ENCODE results near the gene GORASP1. TPM values are rescaled to one million over a fixed set of nuclear protein-coding genes. Genes with fewer than 3 reads are reported as not detected.

The GORASP1 gene
- polyA plus RNA-seq, 1 donor (not counting 4 experiments of a cell fraction or from before 2014, with no cell fraction given): 43.7 TPM

- H3K4me2 ChIP-seq (ENCODE audit: control insufficient read depth, extremely low read depth, insufficient read depth, low read depth, low read length): peak overlapping the region; percentile 91
- dilution Hi-C loops (cut with MboI; ENCODE audit: extremely low pct_ligation_motif_present, low sequenced_read_pairs): no loop called here
- no peak overlapping the region for H3K27ac ChIP-seq (ENCODE audit: control insufficient read depth, insufficient read depth, low read length)
- TF ChIP-seq EZH2 (IDR thresholded peaks at IDR 0.05; ENCODE audit: low read length) (no peak), CTCF (optimal IDR thresholded peaks at IDR 0.05 in 1 of 3, IDR thresholded peaks at IDR 0.05 in 1 of 3, conservative IDR thresholded peaks at IDR 0.05 in 1 of 3; ENCODE audit: extremely low read depth in 1 of 3, insufficient read depth in 2 of 3, low read length in 3 of 3) (no peak)
- H3K36me3 ChIP-seq (ENCODE audit: control insufficient read depth in 2 of 2, extremely low read depth in 1 of 2, insufficient read depth in 2 of 2, low read length in 2 of 2): peaks cover 0 to under 1% of the 10 kb centered on the region in 2 experiments
- H3K9ac ChIP-seq (ENCODE audit: control insufficient read depth, extremely low read depth, insufficient read depth, low read length): no peak overlapping the region
- peaks cover 9% of the 10 kb centered on the region for H4K20me1 ChIP-seq (ENCODE audit: control insufficient read depth, extremely low read depth, insufficient read depth, low read length)
- no peaks in the 10 kb centered on the region for H3K27me3 ChIP-seq (ENCODE audit: control insufficient read depth, extremely low read depth, insufficient read depth, low read length)
- H3K4me3 ChIP-seq (ENCODE audit: control insufficient read depth in 2 of 3, extremely low read depth in 1 of 3, insufficient read depth in 2 of 3, low read depth in 1 of 3, low read length in 3 of 3): no peak overlapping the region
- no peak overlapping the region for H2AFZ ChIP-seq (ENCODE audit: control insufficient read depth, low read length)
- DNase-seq (ENCODE audit: low read depth, low spot score) (no peak), FAIRE-seq (no peak)
- peaks cover 2% of the 10 kb centered on the region for H3K9me1 ChIP-seq (ENCODE audit: control insufficient read depth, extremely low read depth, insufficient read depth, low read length)
- peaks cover 40% of the 10 kb centered on the region for H3K79me2 ChIP-seq (ENCODE audit: control insufficient read depth, insufficient read depth, low read length)
- peaks cover 15% of the 10 kb centered on the region for H3K4me1 ChIP-seq (ENCODE audit: control insufficient read depth, extremely low read depth, insufficient read depth, low read length)
- H3K9me3 ChIP-seq (ENCODE audit: control insufficient read depth, low read depth, low read length): no peaks in the 10 kb centered on the region
Observed at GRCh38 chr3:39105687-39106063, 1.8 kb downstream of the GORASP1 start.

GRCh38 chr3:39104961-39105686, 2.3 kb downstream of the GORASP1 start:
- peaks cover 10% of the 10 kb centered on the region for H4K20me1 ChIP-seq (ENCODE audit: control insufficient read depth, extremely low read depth, insufficient read depth, low read length)
- H3K4me3 ChIP-seq (ENCODE audit: control insufficient read depth in 2 of 3, extremely low read depth in 1 of 3, insufficient read depth in 2 of 3, low read depth in 1 of 3, low read length in 3 of 3): no peak overlapping the region
- dilution Hi-C loops (cut with MboI; ENCODE audit: extremely low pct_ligation_motif_present, low sequenced_read_pairs): no loop called here
- H3K27ac ChIP-seq (ENCODE audit: control insufficient read depth, insufficient read depth, low read length): no peak overlapping the region
- no peaks in the 10 kb centered on the region for H3K27me3 ChIP-seq (ENCODE audit: control insufficient read depth, extremely low read depth, insufficient read depth, low read length)
- H2AFZ ChIP-seq (ENCODE audit: control insufficient read depth, low read length): no peak overlapping the region
- TF ChIP-seq CTCF (optimal IDR thresholded peaks at IDR 0.05 in 1 of 3, IDR thresholded peaks at IDR 0.05 in 1 of 3, conservative IDR thresholded peaks at IDR 0.05 in 1 of 3; ENCODE audit: extremely low read depth in 1 of 3, insufficient read depth in 2 of 3, low read length in 3 of 3) (no peak), EZH2 (IDR thresholded peaks at IDR 0.05; ENCODE audit: low read length) (no peak)
- H3K36me3 ChIP-seq (ENCODE audit: control insufficient read depth in 2 of 2, extremely low read depth in 1 of 2, insufficient read depth in 2 of 2, low read length in 2 of 2): peaks cover 0 to 4% of the 10 kb centered on the region in 2 experiments
- H3K9me1 ChIP-seq (ENCODE audit: control insufficient read depth, extremely low read depth, insufficient read depth, low read length): peaks cover 2% of the 10 kb centered on the region
- H3K9me3 ChIP-seq (ENCODE audit: control insufficient read depth, low read depth, low read length): no peaks in the 10 kb centered on the region
- peaks cover 15% of the 10 kb centered on the region for H3K4me1 ChIP-seq (ENCODE audit: control insufficient read depth, extremely low read depth, insufficient read depth, low read length)
- no peak overlapping the region for H3K4me2 ChIP-seq (ENCODE audit: control insufficient read depth, extremely low read depth, insufficient read depth, low read depth, low read length)
- no peak for FAIRE-seq
- H3K79me2 ChIP-seq (ENCODE audit: control insufficient read depth, insufficient read depth, low read length): peaks cover 40% of the 10 kb centered on the region
- no peak overlapping the region for H3K9ac ChIP-seq (ENCODE audit: control insufficient read depth, extremely low read depth, insufficient read depth, low read length)
- DNase-seq (ENCODE audit: low read depth, low spot score): no peak

Measured in keratinocyte (primary cell).